ENCODE data around the gene EPM2AIP1. TPM values are rescaled to one million over a fixed set of nuclear protein-coding genes. Genes with fewer than 3 reads are reported as not detected.
"Not testable (repeated sequence)": the region's sequence is repeated elsewhere in the genome, so short reads cannot be mapped to it uniquely, and the experiment has no call there.

Gene EPM2AIP1
- 27.4 and 51.4 TPM in 2 replicates for total RNA-seq (ENCODE audit: low replicate concordance)

DNA sequence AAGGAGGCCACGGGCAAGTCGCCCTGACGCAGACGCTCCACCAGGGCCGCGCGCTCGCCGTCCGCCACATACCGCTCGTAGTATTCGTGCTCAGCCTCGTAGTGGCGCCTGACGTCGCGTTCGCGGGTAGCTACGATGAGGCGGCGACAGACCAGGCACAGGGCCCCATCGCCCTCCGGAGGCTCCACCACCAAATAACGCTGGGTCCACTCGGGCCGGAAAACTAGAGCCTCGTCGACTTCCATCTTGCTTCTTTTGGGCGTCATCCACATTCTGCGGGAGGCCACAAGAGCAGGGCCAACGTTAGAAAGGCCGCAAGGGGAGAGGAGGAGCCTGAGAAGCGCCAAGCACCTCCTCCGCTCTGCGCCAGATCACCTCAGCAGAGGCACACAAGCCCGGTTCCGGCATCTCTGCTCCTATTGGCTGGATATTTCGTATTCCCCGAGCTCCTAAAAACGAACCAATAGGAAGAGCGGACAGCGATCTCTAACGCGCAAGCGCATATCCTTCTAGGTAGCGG lies at the start of gene EPM2AIP1:
TSS of gene EPM2AIP1 (minus strand) at position 326 of the 520 bp plus-strand sequence. CDS start at position 272, 54 bp downstream.
- Histone ChIP-seq H3K4me3 (peak within 1 kb of the TSS; percentile 66), H3K36me3 (peaks cover 12% of the 10 kb centered on the region), H3K4me1 (peaks cover 35% of the 10 kb centered on the region), H3K9me3 (ENCODE audit: low read depth) (no peaks in the 10 kb centered on the region), H3K4me2 (peak within 1 kb of the TSS; percentile 91), H4K20me1 (ENCODE audit: low read depth) (peaks cover 38% of the 10 kb centered on the region), H2AFZ (replicated peaks) (peak within 1 kb of the TSS; percentile 93), H3F3A (ENCODE audit: low read depth) (peaks cover 11% of the 10 kb centered on the region), H3K79me2 (ENCODE audit: low read depth) (peaks cover 77% of the 10 kb centered on the region), H3K27me3 (no peaks in the 10 kb centered on the region), H3K9ac (peak within 1 kb of the TSS; percentile 95), H3K27ac (peak within 1 kb of the TSS; percentile 97)
- H3K9me3 Mint-ChIP-seq = no peaks in the 10 kb centered on the region
- peaks cover 36% of the 10 kb centered on the region for H3K4me1 Mint-ChIP-seq
- peak within 1 kb of the TSS; percentile 54 for H3K27ac Mint-ChIP-seq
- peaks cover 14% of the 10 kb centered on the region for H3K36me3 Mint-ChIP-seq
- TF ChIP-seq, protein P1, sequence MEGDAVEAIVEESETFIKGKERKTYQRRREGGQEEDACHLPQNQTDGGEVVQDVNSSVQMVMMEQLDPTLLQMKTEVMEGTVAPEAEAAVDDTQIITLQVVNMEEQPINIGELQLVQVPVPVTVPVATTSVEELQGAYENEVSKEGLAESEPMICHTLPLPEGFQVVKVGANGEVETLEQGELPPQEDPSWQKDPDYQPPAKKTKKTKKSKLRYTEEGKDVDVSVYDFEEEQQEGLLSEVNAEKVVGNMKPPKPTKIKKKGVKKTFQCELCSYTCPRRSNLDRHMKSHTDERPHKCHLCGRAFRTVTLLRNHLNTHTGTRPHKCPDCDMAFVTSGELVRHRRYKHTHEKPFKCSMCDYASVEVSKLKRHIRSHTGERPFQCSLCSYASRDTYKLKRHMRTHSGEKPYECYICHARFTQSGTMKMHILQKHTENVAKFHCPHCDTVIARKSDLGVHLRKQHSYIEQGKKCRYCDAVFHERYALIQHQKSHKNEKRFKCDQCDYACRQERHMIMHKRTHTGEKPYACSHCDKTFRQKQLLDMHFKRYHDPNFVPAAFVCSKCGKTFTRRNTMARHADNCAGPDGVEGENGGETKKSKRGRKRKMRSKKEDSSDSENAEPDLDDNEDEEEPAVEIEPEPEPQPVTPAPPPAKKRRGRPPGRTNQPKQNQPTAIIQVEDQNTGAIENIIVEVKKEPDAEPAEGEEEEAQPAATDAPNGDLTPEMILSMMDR (IDR thresholded peaks at IDR 0.05) = peak; percentile 52
- TF ChIP-seq EZH2phosphoT487 (IDR thresholded peaks at IDR 0.05) = no peak
- DNase-seq (ENCODE audit: low spot score) = peak; percentile 91
- H3K27me3 Mint-ChIP-seq (ENCODE audit: insufficient read depth, low read depth) = peaks cover 2% of the 10 kb centered on the region
- no peak within 1 kb of the TSS for H3K4me3 Mint-ChIP-seq

DNA sequence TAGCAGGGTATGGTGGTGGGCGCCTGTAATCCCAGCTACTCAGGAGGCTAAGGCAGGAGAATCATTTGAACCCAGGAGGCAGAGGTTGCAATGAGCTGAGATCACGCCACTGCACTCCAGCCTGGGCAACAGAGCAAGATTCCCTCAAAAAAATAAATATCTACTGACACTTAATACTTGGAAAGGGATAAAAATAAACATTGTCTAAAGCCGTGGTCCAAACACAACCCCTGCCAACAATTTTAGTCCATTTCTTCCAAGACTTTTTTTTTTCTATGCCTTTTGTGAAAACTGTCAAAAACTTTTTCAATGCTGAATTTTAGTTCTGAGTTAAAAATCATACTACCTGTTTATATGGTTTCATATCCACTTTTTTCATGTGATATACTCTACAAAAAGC lies 49.8 kb upstream of the EPM2AIP1 start:
- not testable (repeated sequence) for H3F3A ChIP-seq (ENCODE audit: low read depth); H3K4me3 ChIP-seq; H3K9ac ChIP-seq; H3K9me3 ChIP-seq (ENCODE audit: low read depth); H3K27ac ChIP-seq; H3K4me1 ChIP-seq; H3K27ac Mint-ChIP-seq; DNase-seq (ENCODE audit: low spot score); H3K4me1 Mint-ChIP-seq; H4K20me1 ChIP-seq (ENCODE audit: low read depth); H3K79me2 ChIP-seq (ENCODE audit: low read depth); H3K4me3 Mint-ChIP-seq; H3K4me2 ChIP-seq; H3K27me3 Mint-ChIP-seq (ENCODE audit: insufficient read depth, low read depth); H3K27me3 ChIP-seq; H3K9me3 Mint-ChIP-seq; H2AFZ ChIP-seq (replicated peaks)
- peaks cover 48% of the 10 kb centered on the region for H3K36me3 Mint-ChIP-seq
- peaks cover 14% of the 10 kb centered on the region for H3K36me3 ChIP-seq

DNA sequence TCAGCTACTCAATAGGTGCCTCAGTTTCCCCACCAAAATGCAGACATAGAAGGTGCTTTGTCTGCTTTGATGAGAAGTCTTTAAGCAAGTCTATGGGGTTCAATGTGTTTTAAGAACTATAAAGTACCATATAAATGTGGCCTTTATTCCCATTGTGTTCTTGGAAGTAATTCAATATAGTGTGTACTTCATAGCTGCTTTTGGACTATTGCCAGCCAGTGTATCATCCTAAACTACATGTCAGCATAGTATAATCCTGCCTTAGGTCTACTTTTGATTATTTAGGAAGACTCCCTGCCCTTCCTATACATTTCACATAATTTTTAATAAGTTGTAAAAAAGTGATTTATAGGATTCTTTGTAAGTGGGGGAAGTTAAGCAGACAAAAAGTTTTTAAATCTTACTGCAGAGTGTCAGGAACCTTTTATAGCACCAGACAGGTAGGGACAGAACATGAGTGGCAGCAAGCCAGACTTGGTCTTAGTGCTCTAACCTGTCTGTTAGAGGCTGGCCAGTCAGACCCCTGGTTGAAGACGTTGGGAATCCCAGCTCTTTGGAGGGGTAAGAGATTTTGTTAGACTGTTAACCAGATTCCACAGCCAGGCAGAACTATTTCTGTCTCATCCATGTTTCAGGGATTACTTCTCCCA lies 48.7 kb upstream of the EPM2AIP1 start:
- TF ChIP-seq, protein P1 (IDR thresholded peaks at IDR 0.05) = no peak
- TF ChIP-seq EZH2phosphoT487 (IDR thresholded peaks at IDR 0.05) = no peak
- TF ChIP-seq EZH2 (IDR thresholded peaks at IDR 0.05) = no peak
- no peak overlapping the region for H3K4me2 ChIP-seq
- no peak overlapping the region for H3K27ac ChIP-seq
- no peak overlapping the region for H3K27ac Mint-ChIP-seq
- no peaks in the 10 kb centered on the region for H3K4me1 Mint-ChIP-seq
- H3K79me2 ChIP-seq (ENCODE audit: low read depth) = no peaks in the 10 kb centered on the region
- H3K9me3 ChIP-seq (ENCODE audit: low read depth) = no peaks in the 10 kb centered on the region
- H3K4me3 Mint-ChIP-seq = no peak overlapping the region
- H3F3A ChIP-seq (ENCODE audit: low read depth) = no peaks in the 10 kb centered on the region
- no peaks in the 10 kb centered on the region for H3K27me3 ChIP-seq
- peaks cover 6% of the 10 kb centered on the region for H3K4me1 ChIP-seq
- peaks cover 47% of the 10 kb centered on the region for H3K36me3 Mint-ChIP-seq
- H4K20me1 ChIP-seq (ENCODE audit: low read depth) = no peaks in the 10 kb centered on the region
- no peak overlapping the region for H3K9ac ChIP-seq
- no peak for DNase-seq (ENCODE audit: low spot score)
- peaks cover 4% of the 10 kb centered on the region for H3K9me3 Mint-ChIP-seq
- H3K27me3 Mint-ChIP-seq (ENCODE audit: insufficient read depth, low read depth) = no peaks in the 10 kb centered on the region
- H3K36me3 ChIP-seq = peaks cover 16% of the 10 kb centered on the region
- no peak overlapping the region for H2AFZ ChIP-seq (replicated peaks)
- H3K4me3 ChIP-seq = no peak overlapping the region

DNA sequence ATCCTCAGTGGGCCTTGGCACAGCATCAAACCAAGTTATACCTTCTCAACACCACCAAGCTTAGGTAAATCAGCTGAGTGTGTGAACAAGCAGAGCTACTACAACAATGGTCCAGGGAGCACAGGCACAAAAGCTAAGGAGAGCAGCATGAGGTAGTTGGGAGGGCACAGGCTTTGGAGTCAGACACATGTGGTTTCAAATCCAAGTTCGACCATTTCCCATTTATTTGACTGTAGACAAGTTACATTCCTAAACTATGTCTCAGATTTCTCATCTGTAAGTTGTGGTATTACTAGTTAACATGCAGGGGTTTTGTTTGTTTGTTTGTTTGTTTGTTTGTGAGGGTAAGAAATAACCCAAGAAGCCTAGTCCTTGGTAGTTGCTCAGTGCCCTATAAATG lies 47.3 kb upstream of the EPM2AIP1 start:
- H3K4me1 ChIP-seq = peaks cover 6% of the 10 kb centered on the region
- H3K36me3 ChIP-seq = peaks cover 23% of the 10 kb centered on the region
- H3K9me3 ChIP-seq (ENCODE audit: low read depth) = no peaks in the 10 kb centered on the region
- no peak for DNase-seq (ENCODE audit: low spot score)
- no peaks in the 10 kb centered on the region for H3F3A ChIP-seq (ENCODE audit: low read depth)
- Mint-ChIP-seq H3K36me3 (peaks cover 57% of the 10 kb centered on the region), H3K27me3 (ENCODE audit: insufficient read depth, low read depth) (no peaks in the 10 kb centered on the region), H3K4me3 (no peak overlapping the region), H3K4me1 (no peaks in the 10 kb centered on the region), H3K27ac (peak overlapping the region; percentile 16), H3K9me3 (peaks cover 17% of the 10 kb centered on the region)
- H3K4me2 ChIP-seq = no peak overlapping the region
- H3K4me3 ChIP-seq = no peak overlapping the region
- no peak overlapping the region for H3K9ac ChIP-seq
- no peak overlapping the region for H3K27ac ChIP-seq
- no peaks in the 10 kb centered on the region for H4K20me1 ChIP-seq (ENCODE audit: low read depth)
- H2AFZ ChIP-seq (replicated peaks) = no peak overlapping the region
- H3K27me3 ChIP-seq = no peaks in the 10 kb centered on the region
- H3K79me2 ChIP-seq (ENCODE audit: low read depth) = no peaks in the 10 kb centered on the region
- TF ChIP-seq, protein P1 (IDR thresholded peaks at IDR 0.05) = no peak
- TF ChIP-seq EZH2 (IDR thresholded peaks at IDR 0.05) (no peak), EZH2phosphoT487 (IDR thresholded peaks at IDR 0.05) (no peak)
